CD4-positive, alpha-beta T cell treated with Interleukin-10 for 1 hour (primary cell): ENCODE measurements around the gene NLRP4.

Source experiments
- DNase-seq: peaks from one replicate; pipeline ENCODE4 v3.0.0-alpha.2; 2020

Gene NLRP4, protein sequence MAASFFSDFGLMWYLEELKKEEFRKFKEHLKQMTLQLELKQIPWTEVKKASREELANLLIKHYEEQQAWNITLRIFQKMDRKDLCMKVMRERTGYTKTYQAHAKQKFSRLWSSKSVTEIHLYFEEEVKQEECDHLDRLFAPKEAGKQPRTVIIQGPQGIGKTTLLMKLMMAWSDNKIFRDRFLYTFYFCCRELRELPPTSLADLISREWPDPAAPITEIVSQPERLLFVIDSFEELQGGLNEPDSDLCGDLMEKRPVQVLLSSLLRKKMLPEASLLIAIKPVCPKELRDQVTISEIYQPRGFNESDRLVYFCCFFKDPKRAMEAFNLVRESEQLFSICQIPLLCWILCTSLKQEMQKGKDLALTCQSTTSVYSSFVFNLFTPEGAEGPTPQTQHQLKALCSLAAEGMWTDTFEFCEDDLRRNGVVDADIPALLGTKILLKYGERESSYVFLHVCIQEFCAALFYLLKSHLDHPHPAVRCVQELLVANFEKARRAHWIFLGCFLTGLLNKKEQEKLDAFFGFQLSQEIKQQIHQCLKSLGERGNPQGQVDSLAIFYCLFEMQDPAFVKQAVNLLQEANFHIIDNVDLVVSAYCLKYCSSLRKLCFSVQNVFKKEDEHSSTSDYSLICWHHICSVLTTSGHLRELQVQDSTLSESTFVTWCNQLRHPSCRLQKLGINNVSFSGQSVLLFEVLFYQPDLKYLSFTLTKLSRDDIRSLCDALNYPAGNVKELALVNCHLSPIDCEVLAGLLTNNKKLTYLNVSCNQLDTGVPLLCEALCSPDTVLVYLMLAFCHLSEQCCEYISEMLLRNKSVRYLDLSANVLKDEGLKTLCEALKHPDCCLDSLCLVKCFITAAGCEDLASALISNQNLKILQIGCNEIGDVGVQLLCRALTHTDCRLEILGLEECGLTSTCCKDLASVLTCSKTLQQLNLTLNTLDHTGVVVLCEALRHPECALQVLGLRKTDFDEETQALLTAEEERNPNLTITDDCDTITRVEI

GRCh38 chr19:55836340-55836739, at the start of gene NLRP4:
TSS of gene NLRP4 (plus strand) at chr19:55836540. CDS start at chr19:55852081, 15,541 bp downstream.
- DNase-seq = no peak

DNA sequence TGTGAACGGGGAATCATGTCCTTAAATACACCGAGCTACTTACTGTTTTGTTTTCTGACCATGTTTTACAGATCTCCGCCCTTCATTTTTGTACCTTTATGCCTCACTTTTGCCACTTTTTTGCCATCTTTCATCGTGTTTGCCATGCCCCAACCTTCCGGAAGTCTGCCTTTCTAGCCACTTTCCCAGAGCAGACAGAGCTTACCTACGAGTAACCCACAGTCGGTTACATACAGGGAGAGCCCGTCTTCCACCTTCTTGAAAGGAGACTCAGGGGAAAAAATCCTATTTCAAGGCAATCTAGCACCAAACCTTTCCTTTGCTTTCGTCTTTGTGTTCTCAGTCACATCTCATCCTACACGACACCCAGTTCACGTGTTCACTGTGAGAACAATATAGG, 41.3 kb upstream of the NLRP4 start:
- no peak for DNase-seq

- DNase-seq = no peak
Measured at GRCh38 chr19:55801416-55801815, 34.9 kb upstream of the NLRP4 start.

- DNase-seq = no peak
Measured at GRCh38 chr19:55802281-55802680, 34.1 kb upstream of the NLRP4 start.

DNA sequence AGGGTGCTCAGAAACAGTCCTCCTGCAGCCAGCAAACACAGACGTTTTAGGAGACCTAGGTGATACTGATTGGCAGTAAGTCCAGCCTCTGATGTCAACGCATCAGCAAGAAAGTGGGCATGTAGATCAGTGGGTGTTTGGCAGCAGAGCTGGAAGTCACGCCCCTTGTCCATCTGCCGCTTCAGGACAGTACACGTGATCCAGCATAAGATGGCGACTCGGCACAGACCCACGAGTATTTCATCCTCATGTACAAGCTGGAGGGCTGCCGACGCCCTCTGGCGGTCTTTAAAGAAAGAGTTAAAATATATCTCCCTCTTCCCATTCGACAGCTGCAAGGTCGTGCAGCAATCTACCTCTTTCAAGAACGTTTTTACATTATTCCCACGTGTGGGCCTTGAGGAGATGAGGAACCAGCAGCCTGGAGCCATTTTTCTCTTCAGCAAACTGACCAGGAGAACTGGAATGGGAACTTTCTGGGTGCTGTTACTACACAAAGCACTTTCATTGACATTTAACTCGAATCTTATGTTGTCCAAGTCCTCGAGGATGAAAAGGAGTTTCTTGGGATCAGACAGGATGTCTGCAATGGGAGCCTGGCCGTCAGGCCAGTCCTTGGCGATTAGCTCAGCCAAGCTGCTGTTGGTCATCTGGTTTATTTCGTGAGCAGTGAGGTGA, 26.8 kb upstream of the NLRP4 start:
- peak; percentile 26 for DNase-seq

DNA sequence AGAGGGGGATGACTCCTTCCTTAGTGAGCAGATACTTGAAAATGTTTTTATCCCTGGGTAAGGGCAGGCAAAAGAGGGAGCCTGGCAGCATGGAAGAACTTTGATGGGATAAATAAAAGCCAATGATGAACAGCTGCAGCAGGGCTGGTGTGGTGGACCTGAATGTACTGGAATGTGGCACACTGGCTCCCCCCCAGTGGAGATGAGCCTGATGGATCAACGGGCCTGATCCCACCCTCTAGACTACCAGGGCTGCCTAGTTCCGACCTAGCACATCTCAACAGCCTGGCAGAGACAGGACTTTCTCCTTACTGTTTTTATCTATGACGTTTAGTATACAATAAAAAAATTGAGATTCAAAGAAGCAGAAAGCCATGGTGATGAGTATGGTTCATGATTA, 25.0 kb upstream of the NLRP4 start:
- DNase-seq = no peak

- no peak for DNase-seq
Measured at GRCh38 chr19:55812449-55812848, 23.9 kb upstream of the NLRP4 start.

GRCh38 chr19:55813906-55814305, 22.4 kb upstream of the NLRP4 start:
- DNase-seq = no peak

- DNase-seq = no peak
Measured at GRCh38 chr19:55820037-55820436, 16.3 kb upstream of the NLRP4 start.

DNA sequence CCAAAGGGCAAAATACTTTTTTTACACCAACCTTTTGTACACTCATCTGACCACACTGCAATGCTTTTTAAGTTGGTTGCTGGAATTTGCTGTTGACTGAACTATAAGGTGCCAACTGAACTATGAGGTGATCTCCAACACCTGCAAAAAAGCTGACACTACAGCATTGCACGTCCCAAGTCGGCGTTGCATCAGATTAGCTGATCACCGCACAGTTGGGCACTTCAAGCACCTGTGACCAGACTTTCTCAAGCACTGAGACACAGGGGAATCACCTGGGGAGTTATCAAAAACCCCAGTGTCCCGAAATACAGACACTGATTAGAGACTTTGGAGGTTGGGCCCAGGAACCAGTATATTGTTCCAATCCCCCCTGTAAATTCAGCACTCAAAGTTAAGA, 5.7 kb upstream of the NLRP4 start:
- DNase-seq = no peak

- no peak for DNase-seq
Measured at GRCh38 chr19:55831846-55832245, 4.5 kb upstream of the NLRP4 start, which contains the start of gene NLRP11. TSS of gene NLRP11 (minus strand) at chr19:55831999. CDS start at chr19:55818174, 13,825 bp downstream.

DNA sequence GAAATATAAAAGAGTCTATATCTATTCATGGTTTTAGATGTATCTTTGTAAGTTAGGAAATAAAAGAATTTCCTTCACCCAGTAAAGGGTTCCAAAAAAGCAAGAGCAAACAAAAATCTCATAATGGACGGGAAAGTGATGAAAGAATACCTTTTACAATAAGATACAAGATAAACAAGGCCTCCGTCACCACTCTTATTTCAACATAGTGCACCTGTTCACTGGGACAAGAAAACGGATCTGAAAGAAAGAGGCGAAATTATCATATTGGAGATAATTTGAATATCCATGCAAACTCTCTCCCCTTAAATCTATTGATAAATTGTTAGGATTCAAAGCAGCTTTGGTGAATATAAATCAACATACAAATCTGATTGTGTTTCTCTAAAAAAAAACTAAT, 3.7 kb upstream of the NLRP4 start:
- DNase-seq = no peak

- DNase-seq = no peak
Measured at GRCh38 chr19:55838251-55838650, 1.9 kb downstream of the NLRP4 start.

DNA sequence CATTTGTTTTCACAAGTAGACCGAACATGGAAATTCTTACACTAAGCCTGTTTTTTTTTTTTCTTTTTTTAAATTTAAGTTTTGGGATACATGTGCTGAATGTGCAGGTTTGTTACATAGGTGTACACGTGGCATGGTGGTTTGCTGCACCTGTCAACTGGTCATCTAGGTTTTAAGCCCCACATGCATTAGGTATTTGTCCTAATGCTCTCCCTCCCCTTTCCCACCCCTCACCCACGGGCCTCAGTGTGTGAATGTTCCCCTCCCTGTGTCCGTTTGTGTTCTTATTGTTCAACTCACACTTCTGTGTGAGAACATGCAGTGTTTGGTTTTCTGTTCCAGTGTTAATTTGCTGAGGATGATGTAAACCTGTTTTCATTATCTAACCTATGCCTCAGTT, 2.6 kb downstream of the NLRP4 start:
- DNase-seq = no peak

GRCh38 chr19:55855160-55855559, 18.8 kb downstream of the NLRP4 start:
- DNase-seq = no peak

DNA sequence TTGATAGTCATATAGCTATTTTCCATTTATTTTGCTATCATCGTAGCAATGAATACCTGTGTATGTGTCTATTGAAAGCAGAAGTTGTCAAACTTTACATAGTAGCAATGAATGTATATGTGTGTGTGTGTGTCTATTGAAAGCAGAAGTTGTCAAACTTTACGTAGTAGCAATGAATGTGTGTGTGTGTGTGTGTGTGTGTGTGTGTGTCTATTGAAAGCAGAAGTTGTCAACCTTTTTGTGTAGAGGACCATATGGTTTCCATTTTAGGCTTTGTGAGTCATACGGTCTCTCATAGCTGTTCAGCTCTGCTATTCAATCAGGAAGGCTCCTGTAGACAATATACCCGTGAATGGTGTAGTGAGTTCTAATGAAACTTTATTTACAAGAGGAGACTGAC, 20.8 kb downstream of the NLRP4 start:
- no peak for DNase-seq

GRCh38 chr19:55857974-55858373, 21.6 kb downstream of the NLRP4 start:
- no peak for DNase-seq

GRCh38 chr19:55858401-55858800, 22.1 kb downstream of the NLRP4 start:
- no peak for DNase-seq

GRCh38 chr19:55858969-55859368, 22.6 kb downstream of the NLRP4 start:
- no peak for DNase-seq

GRCh38 chr19:55866521-55866920, 30.2 kb downstream of the NLRP4 start:
- DNase-seq = no peak

DNA sequence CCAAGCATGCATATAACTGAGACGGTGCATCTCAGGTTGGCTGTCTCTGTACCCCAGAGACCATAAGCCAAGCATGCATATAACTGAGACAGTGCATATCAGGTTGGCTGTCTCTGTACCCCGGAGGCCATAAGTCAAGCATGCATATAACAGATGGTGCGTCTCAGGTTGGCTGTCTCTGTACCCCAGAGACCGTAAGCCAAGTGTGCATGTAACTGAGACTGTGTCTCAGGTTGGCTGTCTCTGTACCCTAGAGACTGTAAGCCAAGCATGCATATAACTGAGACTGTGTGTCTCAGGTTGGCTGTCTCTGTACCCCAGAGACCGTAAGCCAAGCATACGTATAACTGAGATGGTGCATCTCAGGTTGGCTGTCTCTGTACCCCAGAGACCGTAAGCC, 30.8 kb downstream of the NLRP4 start:
- no peak for DNase-seq

- no peak for DNase-seq
Measured at GRCh38 chr19:55870736-55871135, 34.4 kb downstream of the NLRP4 start.

- DNase-seq = no peak
Measured at GRCh38 chr19:55877211-55877610, 40.9 kb downstream of the NLRP4 start.
